Natural killer cell (primary cell): ENCODE data around the gene COL16A1. TPM values are rescaled to one million over a fixed set of nuclear protein-coding genes. Genes with fewer than 3 reads are reported as not detected.

Experiments used
- ATAC-seq, 3 donors: fragments of 150-1000 bp in 2 of 3; fragments of 200-7000 bp in 1 of 3; cut with Tn5 transposase; 1 replicate in 1 of 3; 2 replicates in 2 of 3; pipeline ENCODE4 v1.10.0; 2021; ENCODE audit warnings: mild to moderate bottlenecking in 2 of 3, moderate library complexity in 2 of 3
- DNase-seq, 2 donors: peaks; one replicate each; pipeline versions ENCODE4 v3.0.0 to v3.0.0-alpha.2; 2013 to 2021; ENCODE audit warnings: mixed read lengths in 1 of 2
- H3K27ac ChIP-seq: one replicate; pipeline ENCODE4 v1.5.1; 2013; ENCODE audit warnings: mild to moderate bottlenecking, low read length
- H3K27me3 ChIP-seq: one replicate; pipeline ENCODE4 v1.6.1; 2013; ENCODE audit warnings: low read length; ENCODE audit not compliant: control insufficient read depth, insufficient read depth
- H3K36me3 ChIP-seq: one replicate; pipeline ENCODE4 v1.6.1; 2013; ENCODE audit warnings: low read length; ENCODE audit not compliant: control insufficient read depth, insufficient read depth
- H3K4me1 ChIP-seq: one replicate; pipeline ENCODE4 v1.6.1; 2013; ENCODE audit warnings: low read length; ENCODE audit not compliant: control insufficient read depth, insufficient read depth
- H3K4me3 ChIP-seq: one replicate; pipeline ENCODE4 v1.5.1; 2013; ENCODE audit warnings: low read length
- H3K9me3 ChIP-seq: one replicate; pipeline ENCODE4 v1.6.1; 2013; ENCODE audit warnings: low read length; ENCODE audit not compliant: control insufficient read depth, insufficient read depth
- H3K27ac Mint-ChIP-seq, 2 donors: one replicate each; pipeline ENCODE4 v1.8.0; 2022; ENCODE audit warnings: mild to moderate bottlenecking in 2 of 2, mixed read lengths in 2 of 2, moderate library complexity in 1 of 2
- H3K27me3 Mint-ChIP-seq, 2 donors: one replicate each; pipeline ENCODE4 v1.8.0; 2022; ENCODE audit warnings: low read depth in 2 of 2, mixed read lengths in 2 of 2
- H3K36me3 Mint-ChIP-seq: one replicate; pipeline ENCODE4 v1.8.0; 2022; ENCODE audit warnings: mixed read lengths
- H3K4me1 Mint-ChIP-seq, 2 donors: one replicate each; pipeline ENCODE4 v1.8.0; 2022; ENCODE audit warnings: mixed read lengths in 2 of 2
- H3K4me3 Mint-ChIP-seq: one replicate; pipeline ENCODE4 v1.8.0; 2022; ENCODE audit warnings: mild to moderate bottlenecking, moderate library complexity, mixed read lengths
- H3K9me3 Mint-ChIP-seq, 2 donors: one replicate each; pipeline ENCODE4 v1.8.0; 2022; ENCODE audit warnings: mixed read lengths in 2 of 2
- WGBS: methylation state at CpG from one replicate; pipeline ENCODE4 v1.1.7; 2013; ENCODE audit warnings: missing lambda C conversion rate; ENCODE audit not compliant: insufficient coverage; 5-methylcytosine and 5-hydroxymethylcytosine counted together
- intact Hi-C: fragments of 100-400 bp; cut with micrococcal nuclease; formaldehyde crosslinking; loops from one replicate; pipeline ENCODE4 v1.14.2; 2022
- total RNA-seq, 4 donors: library from RNA; stranded (reverse); fragments of 120-200 nt in 1 of 4; gene quantifications; one replicate each; pipeline versions ENCODE4 v1.2.3 to v1.2.4, GENCODE V29; 2013 to 2022
- TF ChIP-seq, protein P1 (sequence below): fragments of 200-600 bp; IDR thresholded peaks from one replicate; pipeline ENCODE4 v1.8.0; 2022; ENCODE audit warnings: antibody characterized with exemption

The COL16A1 gene
- total RNA-seq, 3 donors from 2014 or later (not counting 1 experiment from before 2014, with no cell fraction given): 0.14 TPM; not detected in 2

DNA sequence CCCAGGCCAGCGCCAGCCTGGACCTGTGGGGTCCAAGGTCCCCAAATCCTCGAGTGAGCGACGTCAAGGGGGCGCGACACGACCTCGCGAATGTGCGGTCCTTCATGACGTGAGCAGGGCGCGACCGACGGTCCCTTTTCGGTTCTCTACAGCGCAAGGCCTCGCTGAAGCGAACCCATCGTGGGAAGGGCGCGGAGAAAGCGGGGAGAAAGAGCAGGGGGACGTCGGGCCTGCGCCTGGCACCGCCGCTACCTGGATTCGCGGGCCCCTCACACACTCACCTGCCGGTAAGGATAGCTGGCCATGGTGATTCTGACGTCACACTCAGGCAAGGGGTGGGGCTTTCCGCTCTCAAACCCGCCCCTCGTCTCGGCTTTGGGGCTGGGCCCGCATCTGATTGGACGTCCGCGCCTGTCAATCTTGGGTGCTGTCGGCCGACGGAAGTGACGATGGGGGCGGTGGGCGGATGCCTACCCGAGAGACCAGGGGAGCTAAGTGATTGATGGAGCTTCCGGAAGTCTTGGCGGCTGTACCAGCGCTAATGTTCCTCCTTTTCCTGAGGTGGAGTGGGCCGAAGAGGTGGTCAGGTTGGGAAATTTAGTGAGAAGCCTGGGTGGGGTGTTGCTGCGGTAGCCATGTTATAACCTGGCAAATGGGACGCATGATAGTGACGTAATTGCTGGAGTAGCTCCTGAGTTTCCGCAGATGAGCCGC is 59.1 kb downstream of the COL16A1 start, which contains the start of gene PEF1:
Gene PEF1, minus strand, starts transcription at position 317 of the 714 bp plus-strand sequence. Its CDS starts 12 bp downstream, at position 305.
- no peaks in the 10 kb centered on the region for H3K27me3 Mint-ChIP-seq
- Histone ChIP-seq H3K4me3 (peak within 1 kb of the TSS; percentile 57), H3K4me1 (peaks cover 23% of the 10 kb centered on the region), H3K9me3 (no peaks in the 10 kb centered on the region), H3K36me3 (peaks cover 2% of the 10 kb centered on the region), H3K27ac (peak within 1 kb of the TSS; percentile 88), H3K27me3 (no peaks in the 10 kb centered on the region)
- H3K36me3 Mint-ChIP-seq: no peaks in the 10 kb centered on the region
- TF ChIP-seq, protein P1, sequence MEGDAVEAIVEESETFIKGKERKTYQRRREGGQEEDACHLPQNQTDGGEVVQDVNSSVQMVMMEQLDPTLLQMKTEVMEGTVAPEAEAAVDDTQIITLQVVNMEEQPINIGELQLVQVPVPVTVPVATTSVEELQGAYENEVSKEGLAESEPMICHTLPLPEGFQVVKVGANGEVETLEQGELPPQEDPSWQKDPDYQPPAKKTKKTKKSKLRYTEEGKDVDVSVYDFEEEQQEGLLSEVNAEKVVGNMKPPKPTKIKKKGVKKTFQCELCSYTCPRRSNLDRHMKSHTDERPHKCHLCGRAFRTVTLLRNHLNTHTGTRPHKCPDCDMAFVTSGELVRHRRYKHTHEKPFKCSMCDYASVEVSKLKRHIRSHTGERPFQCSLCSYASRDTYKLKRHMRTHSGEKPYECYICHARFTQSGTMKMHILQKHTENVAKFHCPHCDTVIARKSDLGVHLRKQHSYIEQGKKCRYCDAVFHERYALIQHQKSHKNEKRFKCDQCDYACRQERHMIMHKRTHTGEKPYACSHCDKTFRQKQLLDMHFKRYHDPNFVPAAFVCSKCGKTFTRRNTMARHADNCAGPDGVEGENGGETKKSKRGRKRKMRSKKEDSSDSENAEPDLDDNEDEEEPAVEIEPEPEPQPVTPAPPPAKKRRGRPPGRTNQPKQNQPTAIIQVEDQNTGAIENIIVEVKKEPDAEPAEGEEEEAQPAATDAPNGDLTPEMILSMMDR: no peak
- H3K9me3 Mint-ChIP-seq: no peaks in the 10 kb centered on the region
- peak; percentile 100 for DNase-seq
- intact Hi-C loops: no loop called here
- under 1% methylated on average over 56 of the region's 56 CpGs for WGBS
- ATAC-seq: peak; percentile 86 to 94 (median 89)
- peak within 1 kb of the TSS; percentile 100 for H3K27ac Mint-ChIP-seq
- H3K4me3 Mint-ChIP-seq: peak within 1 kb of the TSS; percentile 100
- H3K4me1 Mint-ChIP-seq: peaks cover 34 to 39% of the 10 kb centered on the region in 2 donors

DNA sequence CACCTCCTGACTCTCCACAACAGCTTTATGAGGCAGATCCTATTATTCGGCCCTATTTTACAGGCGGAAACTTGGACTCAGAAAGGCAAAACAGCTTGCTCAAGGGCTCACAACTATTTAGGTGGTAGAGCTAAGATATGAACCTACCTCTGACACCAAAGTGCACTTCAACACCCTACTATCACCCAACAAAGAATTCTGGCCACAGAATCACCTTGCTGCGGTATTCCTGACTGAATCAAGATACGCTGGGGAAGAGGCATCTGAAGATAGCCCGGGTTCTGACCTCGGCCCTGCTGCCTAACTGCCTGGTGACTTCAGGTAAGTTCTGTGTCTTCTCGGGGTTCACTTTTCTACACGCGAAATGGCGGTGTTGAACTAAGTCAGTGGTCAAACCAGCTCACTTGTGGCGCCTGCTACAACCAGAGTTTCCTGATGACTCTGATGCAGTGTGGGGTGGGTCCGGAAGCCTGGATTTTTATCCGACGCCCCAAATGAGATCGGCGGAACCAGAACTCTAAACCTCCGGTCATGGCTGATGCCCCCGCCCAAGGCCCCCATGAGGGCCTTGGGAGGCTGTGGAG is 59.7 kb downstream of the COL16A1 start:
- whole genome bisulfite sequencing: 6% methylated on average over 18 of the region's 18 CpGs

DNA sequence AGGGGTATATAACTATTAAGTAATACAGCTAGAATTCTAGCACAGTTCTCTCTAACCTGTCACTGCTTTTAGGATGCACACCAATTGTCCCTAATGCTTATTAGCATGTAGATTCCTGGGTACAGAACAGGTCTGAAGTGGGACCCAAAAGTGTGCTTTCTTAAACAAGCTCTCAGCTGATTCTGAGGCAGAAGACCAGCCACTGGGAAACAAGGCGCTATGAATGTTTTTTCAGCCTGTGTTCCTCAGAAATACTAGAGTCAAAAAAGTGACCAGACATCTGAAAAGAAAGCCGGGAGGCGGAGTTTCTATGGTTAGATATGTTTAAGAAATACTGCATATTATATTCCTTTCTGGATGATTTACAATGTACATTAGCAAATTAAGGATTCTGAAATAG is 60.9 kb downstream of the COL16A1 start:
- Histone ChIP-seq H3K27ac (no peak overlapping the region), H3K27me3 (no peaks in the 10 kb centered on the region), H3K36me3 (peaks cover 2% of the 10 kb centered on the region), H3K4me1 (peaks cover 27% of the 10 kb centered on the region), H3K9me3 (no peaks in the 10 kb centered on the region), H3K4me3 (no peak overlapping the region)
- Mint-ChIP-seq H3K4me3 (peak overlapping the region; percentile 100), H3K9me3 (no peaks in the 10 kb centered on the region), H3K27me3 (no peaks in the 10 kb centered on the region), H3K27ac (peak overlapping the region in 1 of 2 donors; percentile 100), H3K36me3 (no peaks in the 10 kb centered on the region), H3K4me1 (peaks cover 36 to 50% of the 10 kb centered on the region in 2 donors)
- intact Hi-C loops: no loop called here
- no peak for ATAC-seq
- TF ChIP-seq, protein P1: no peak
- DNase-seq: no peak
- 98% methylated on average over 2 of the region's 3 CpGs for WGBS

More for the DNA sequence above, 59.7 kb downstream of the COL16A1 start:
- intact Hi-C loops: no loop called here
- H3K36me3 Mint-ChIP-seq: no peaks in the 10 kb centered on the region
- H3K4me3 Mint-ChIP-seq: peak overlapping the region; percentile 100
- no peaks in the 10 kb centered on the region for H3K9me3 ChIP-seq
- DNase-seq: no peak
- peak overlapping the region; percentile 88 for H3K27ac ChIP-seq
- H3K4me1 ChIP-seq: peaks cover 23% of the 10 kb centered on the region
- H3K27me3 Mint-ChIP-seq: no peaks in the 10 kb centered on the region
- H3K9me3 Mint-ChIP-seq: no peaks in the 10 kb centered on the region
- H3K27ac Mint-ChIP-seq: peak overlapping the region; percentile 100
- H3K36me3 ChIP-seq: peaks cover 2% of the 10 kb centered on the region
- H3K4me1 Mint-ChIP-seq: peaks cover 34 to 39% of the 10 kb centered on the region in 2 donors
- H3K27me3 ChIP-seq: no peaks in the 10 kb centered on the region
- ATAC-seq: peak; percentile 58 to 81 (median 60)
- peak overlapping the region; percentile 57 for H3K4me3 ChIP-seq
- TF ChIP-seq, protein P1: no peak
